GM12878 (cell line): ENCODE measurements around the gene XPNPEP2. TPM values are rescaled to one million over a fixed set of nuclear protein-coding genes. Genes with fewer than 3 reads are reported as not detected.

Experiments used
- ATAC-seq: fragments of 200-7000 bp; cut with Tn5 transposase; 3 replicates; pipeline ENCODE4 v1.9.1; 2020; ENCODE audit warnings: mild to moderate bottlenecking, moderate library complexity
- BruUV-seq: library from RNA; stranded (reverse); fragments of 400-500 nt; replicated peaks from 2 replicates; lab custom pipeline; 2021; lab: Mats Ljungman, UMichigan
- CTCF ChIA-PET: fragments of 300-600 bp; sonication (Branson Sonifier 250); formaldehyde crosslinking; extraction: SDS; loops from one replicate; lab custom pipeline; 2021; ENCODE audit warnings: inconsistent platforms; lab: Yijun Ruan, JAX
- POLR2A ChIA-PET: fragments of 350-600 bp; formaldehyde crosslinking; extraction: SDS; loops from one replicate; lab custom pipeline; 2021; ENCODE audit warnings: inconsistent platforms; lab: Charles Lee
- RAD21 ChIA-PET: fragments of 300-600 bp; sonication (Branson Sonifier 250); formaldehyde crosslinking; loops from one replicate; lab custom pipeline; 2023; ENCODE audit warnings: antibody characterized with exemption; ENCODE audit not compliant: unreplicated experiment; lab: Charles Lee
- SMC1A ChIA-PET: fragments of 300-600 bp; sonication (Branson Sonifier 250); formaldehyde crosslinking; loops from one replicate; lab custom pipeline; 2023; ENCODE audit not compliant: unreplicated experiment, uncharacterized antibody; lab: Charles Lee
- DNase-seq: peaks from one replicate; pipeline ENCODE4 v3.0.0-alpha.2; 2011; ENCODE audit warnings: low read depth, low spot score
- FAIRE-seq: peaks from 3 replicates; lab custom pipeline; 2011; peaks lifted over from hg19 to GRCh38; lab: Jason Lieb, UNC
- H2AFZ ChIP-seq: 2 replicates; pipeline ENCODE4 v1.6.0; 2011; ENCODE audit warnings: low read depth, low read length, control low read depth; ENCODE audit not compliant: control insufficient read depth
- H3K27ac ChIP-seq: 2 replicates; pipeline ENCODE4 v1.5.1; 2011; ENCODE audit warnings: control low read depth; ENCODE audit not compliant: control insufficient read depth, insufficient read depth
- H3K27me3 ChIP-seq, 2 experiments: replicated peaks in 1 of 2; 2 replicates each; pipeline versions ENCODE4 v1.6.0 to v1.6.1; 2011; ENCODE audit warnings: low read length in 1 of 2; ENCODE audit not compliant: control insufficient read depth in 2 of 2, insufficient read depth in 2 of 2
- H3K36me3 ChIP-seq, 2 experiments: 2 replicates each; pipeline ENCODE4 v1.5.1; 2011; ENCODE audit warnings: low read length in 1 of 2; ENCODE audit not compliant: control insufficient read depth in 2 of 2, insufficient read depth in 2 of 2
- H3K4me1 ChIP-seq: 2 replicates; pipeline ENCODE4 v1.6.1; 2011; ENCODE audit warnings: mild to moderate bottlenecking, low read length, moderate library complexity, mixed read lengths; ENCODE audit not compliant: control insufficient read depth, insufficient read depth
- H3K4me2 ChIP-seq: 2 replicates; pipeline ENCODE4 v1.6.0; 2011; ENCODE audit warnings: control low read depth; ENCODE audit not compliant: control insufficient read depth, insufficient read depth
- H3K4me3 ChIP-seq: fragments of 200-600 bp; sonication (generic); 2 replicates; pipeline ENCODE4 v1.5.1; 2016
- H3K79me2 ChIP-seq: 2 replicates; pipeline ENCODE4 v1.6.0; 2011; ENCODE audit warnings: low read length; ENCODE audit not compliant: control insufficient read depth, insufficient read depth
- H3K9ac ChIP-seq: 2 replicates; pipeline ENCODE4 v1.8.0; 2011; ENCODE audit warnings: low read length, control low read depth, mixed read lengths; ENCODE audit not compliant: control insufficient read depth, insufficient read depth
- H3K9me3 ChIP-seq: replicated peaks from 3 replicates; pipeline ENCODE4 v1.5.1; 2011; ENCODE audit warnings: mild to moderate bottlenecking, low read length; ENCODE audit not compliant: control insufficient read depth, insufficient read depth
- H4K20me1 ChIP-seq: 2 replicates; pipeline ENCODE4 v1.6.0; 2011; ENCODE audit not compliant: control insufficient read depth, insufficient read depth
- HDGF ChIP-seq: fragments of 450-650 bp; IDR thresholded peaks from 2 replicates; pipeline ENCODE4 v1.6.1; 2016; ENCODE audit warnings: antibody characterized with exemption
- IRF4 ChIP-seq: IDR thresholded peaks from 2 replicates; pipeline ENCODE4 v1.6.1; 2011; ENCODE audit warnings: low read depth, low read length
- KLF5 ChIP-seq: fragments of 450-650 bp; IDR thresholded peaks from 2 replicates; pipeline ENCODE4 v1.6.1; 2014; ENCODE audit warnings: mild to moderate bottlenecking; ENCODE audit not compliant: partially characterized antibody
- NFYB ChIP-seq: IDR thresholded peaks from 2 replicates; pipeline ENCODE4 v1.6.1; 2011; ENCODE audit warnings: low read depth, mild to moderate bottlenecking, low read length, improper control_type of control experiment, moderate library complexity; ENCODE audit not compliant: insufficient read depth
- NR2C1 ChIP-seq: fragments of 450-650 bp; IDR thresholded peaks from 2 replicates; pipeline ENCODE4 v1.6.1; 2017; ENCODE audit warnings: antibody characterized with exemption, mild to moderate bottlenecking, moderate library complexity
- PAX5 ChIP-seq: IDR thresholded peaks from 2 replicates; pipeline ENCODE4 v1.6.1; 2011; ENCODE audit warnings: low read depth, low read length, borderline replicate concordance
- SIN3A ChIP-seq: IDR thresholded peaks from 2 replicates; pipeline ENCODE4 v1.6.1; 2012; ENCODE audit warnings: low read depth, low read length, improper control_type of control experiment
- WGBS: methylation state at CpG from one replicate; pipeline ENCODE4 v1.1.6; 2016; ENCODE audit warnings: low lambda C conversion rate; ENCODE audit not compliant: insufficient replicate concordance, insufficient coverage; ENCODE audit errors: missing lambda C conversion rate; 5-methylcytosine and 5-hydroxymethylcytosine counted together
- in situ Hi-C: fragments of 300-500 bp; cut with MboI; formaldehyde crosslinking; loops from 9 replicates; pipeline ENCODE4 v1.14.3; 2018; ENCODE audit warnings: mixed read lengths
- intact Hi-C: fragments of 100-400 bp; cut with micrococcal nuclease; formaldehyde crosslinking; loops from one replicate; pipeline ENCODE4 v1.14.2; 2022; ENCODE audit not compliant: unreplicated experiment
- polyA plus RNA-seq, 11 experiments: library from polyadenylated mRNA; depleted of rRNA in 4 of 11; unstranded in 6 of 11; stranded (reverse) in 5 of 11; fragments of >200 nt; fragmentation: Nextera tagmentation in 4 of 11; fragmentation: Illumina TruSeq in 1 of 11; extraction: Ambion mirVana in 4 of 11; extraction: Trizol in 1 of 11; gene quantifications; 1 replicate in 1 of 11; 2 replicates in 10 of 11; pipeline versions ENCODE4 v1.2.1 to v1.2.3, GENCODE V29; 2011 to 2016; ENCODE audit warnings: inconsistent platforms in 2 of 11, missing spikeins in 2 of 11, low read depth in 1 of 11
- total RNA-seq, 4 experiments: library from RNA; depleted of rRNA in 3 of 4; stranded (reverse); fragments of >200 nt in 3 of 4; fragmentation: Illumina TruSeq in 1 of 4; extraction: Trizol in 1 of 4; gene quantifications; 2 replicates each; pipeline versions ENCODE4 v1.2.1 to v1.2.3, GENCODE V29; 2013 to 2021
- TF ChIP-seq, protein P1 (sequence below): fragments of 450-650 bp; conservative IDR thresholded peaks from 2 replicates; pipeline ENCODE4 v1.6.1; 2017; ENCODE audit warnings: mild to moderate bottlenecking, moderate library complexity
- TF ChIP-seq, protein P2 (sequence below): fragments of 450-650 bp; formaldehyde crosslinking; IDR thresholded peaks from 2 replicates; pipeline ENCODE4 v1.5.0; 2022; ENCODE audit warnings: mild to moderate bottlenecking, missing genetic modification characterization
- TF ChIP-seq, protein P3 (sequence below): IDR thresholded peaks from 2 replicates; pipeline ENCODE4 v1.6.1; 2012; ENCODE audit warnings: low read depth, low read length, improper control_type of control experiment

Gene XPNPEP2
- total and polyA plus RNA-seq, 10 of the 15 experiments (the other 5 are each of a cell fraction or from before 2014, with no cell fraction given) = 0.04 to 0.37 (median 0.15) TPM

DNA sequence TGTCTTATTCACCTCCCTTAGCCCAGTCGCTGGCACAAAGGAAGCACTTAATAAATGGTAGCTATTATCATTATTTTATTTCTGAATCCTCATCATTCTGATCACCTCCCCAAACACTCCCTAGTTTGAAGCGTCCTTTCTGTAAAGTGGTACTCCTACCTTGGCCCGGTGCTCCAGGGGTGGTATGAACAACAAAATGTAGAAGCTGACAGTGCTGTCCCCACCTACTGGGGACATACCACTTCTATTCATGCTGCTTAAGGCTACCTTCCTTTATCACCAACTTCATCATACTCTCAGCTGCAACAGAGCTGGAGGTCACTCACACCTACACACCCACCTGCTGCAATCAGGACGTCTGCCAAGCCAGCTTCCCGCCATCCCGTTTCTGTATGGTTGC, 43.2 kb upstream of the XPNPEP2 start:
- Histone ChIP-seq H3K79me2 (no peaks in the 10 kb centered on the region), H3K9ac (no peak overlapping the region), H3K27ac (no peak overlapping the region), H3K4me3 (no peak overlapping the region), H3K4me1 (no peaks in the 10 kb centered on the region), H2AFZ (no peak overlapping the region), H3K9me3 (no peaks in the 10 kb centered on the region; the same call in 2 of the 3 replicates)
- ATAC-seq = no peak
- RAD21 ChIA-PET = no interaction called here
- CTCF ChIA-PET = interaction anchor here (1.0 kb wide), 1 partner anchor 142 kb away, joined by 3 read pairs; no protein-coding TSS in a partner anchor
- POLR2A ChIA-PET = no interaction called here
- TF ChIP-seq IRF4 = no peak
- TF ChIP-seq, all 136 proteins: peak for 0
- no peaks in the 10 kb centered on the region for H3K36me3 ChIP-seq
- WGBS = 53% methylated on average over 6 of the region's 6 CpGs
- H3K4me2 ChIP-seq = no peak overlapping the region
- in situ Hi-C loops = no loop called here
- FAIRE-seq (no peak), DNase-seq (no peak)
- BruUV-seq = no TSS peak
- 0 out of 4 replicates have a peak, but pooled peaks cover 0 to 3% of the 10 kb centered on the region in 2 experiments for H3K27me3 ChIP-seq
- SMC1A ChIA-PET = interaction anchor here (0.6 to 1.3 kb wide), 2 partner anchors 18 to 658 kb away, joined by 3 to 4 read pairs; no protein-coding TSS in a partner anchor
- no peaks in the 10 kb centered on the region for H4K20me1 ChIP-seq
- intact Hi-C loops = no loop called here

DNA sequence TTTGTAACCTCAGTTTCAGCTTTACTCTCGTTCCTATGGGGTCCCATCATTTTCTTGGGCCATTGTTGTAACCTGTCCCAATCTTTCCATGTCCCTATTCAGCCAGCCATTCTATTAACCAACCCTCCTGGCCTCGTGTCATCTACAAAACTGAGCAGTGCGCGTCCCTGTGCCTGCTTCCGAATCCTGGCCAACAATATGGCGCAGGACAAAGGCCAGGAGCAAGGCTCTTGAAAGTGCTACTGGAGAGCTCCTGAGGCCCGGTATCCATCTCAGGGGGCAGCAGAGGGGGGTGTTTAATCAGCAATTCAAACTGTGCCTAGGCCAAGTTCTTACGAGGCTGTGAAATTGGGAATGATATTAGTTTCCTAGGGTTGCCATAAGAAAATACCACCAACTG, 42.8 kb upstream of the XPNPEP2 start:
- WGBS = 50% methylated on average over 8 of the region's 8 CpGs
- ChIA-PET POLR2A (no interaction called here), CTCF (interaction anchor here (1.0 kb wide), 1 partner anchor 142 kb away, joined by 3 read pairs; no protein-coding TSS in a partner anchor), SMC1A (interaction anchor here (0.6 to 1.3 kb wide), 2 partner anchors 18 to 658 kb away, joined by 3 to 4 read pairs; no protein-coding TSS in a partner anchor), RAD21 (no interaction called here)
- no peak for ATAC-seq
- DNase-seq = no peak
- no peak overlapping the region for H3K4me2 ChIP-seq
- intact Hi-C loops = no loop called here
- H3K9me3 ChIP-seq = no peaks in the 10 kb centered on the region; the same call in 2 of the 3 replicates
- H3K4me3 ChIP-seq = no peak overlapping the region
- FAIRE-seq = no peak
- H3K27me3 ChIP-seq = 0 out of 4 replicates have a peak, but pooled peaks cover 0 to 3% of the 10 kb centered on the region in 2 experiments
- no TSS peak for BruUV-seq
- no peaks in the 10 kb centered on the region for H3K79me2 ChIP-seq
- no peaks in the 10 kb centered on the region for H3K36me3 ChIP-seq
- H4K20me1 ChIP-seq = no peaks in the 10 kb centered on the region
- H3K4me1 ChIP-seq = no peaks in the 10 kb centered on the region
- no peak overlapping the region for H2AFZ ChIP-seq
- in situ Hi-C loops = no loop called here
- H3K27ac ChIP-seq = no peak overlapping the region
- no peak overlapping the region for H3K9ac ChIP-seq
- TF ChIP-seq, protein P1, sequence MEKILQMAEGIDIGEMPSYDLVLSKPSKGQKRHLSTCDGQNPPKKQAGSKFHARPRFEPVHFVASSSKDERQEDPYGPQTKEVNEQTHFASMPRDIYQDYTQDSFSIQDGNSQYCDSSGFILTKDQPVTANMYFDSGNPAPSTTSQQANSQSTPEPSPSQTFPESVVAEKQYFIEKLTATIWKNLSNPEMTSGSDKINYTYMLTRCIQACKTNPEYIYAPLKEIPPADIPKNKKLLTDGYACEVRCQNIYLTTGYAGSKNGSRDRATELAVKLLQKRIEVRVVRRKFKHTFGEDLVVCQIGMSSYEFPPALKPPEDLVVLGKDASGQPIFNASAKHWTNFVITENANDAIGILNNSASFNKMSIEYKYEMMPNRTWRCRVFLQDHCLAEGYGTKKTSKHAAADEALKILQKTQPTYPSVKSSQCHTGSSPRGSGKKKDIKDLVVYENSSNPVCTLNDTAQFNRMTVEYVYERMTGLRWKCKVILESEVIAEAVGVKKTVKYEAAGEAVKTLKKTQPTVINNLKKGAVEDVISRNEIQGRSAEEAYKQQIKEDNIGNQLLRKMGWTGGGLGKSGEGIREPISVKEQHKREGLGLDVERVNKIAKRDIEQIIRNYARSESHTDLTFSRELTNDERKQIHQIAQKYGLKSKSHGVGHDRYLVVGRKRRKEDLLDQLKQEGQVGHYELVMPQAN = no peak
- TF ChIP-seq NR2C1 (no peak), SIN3A (no peak), PAX5 (no peak), NFYB (no peak), KLF5 (no peak), HDGF (no peak)
- TF ChIP-seq, protein P2, sequence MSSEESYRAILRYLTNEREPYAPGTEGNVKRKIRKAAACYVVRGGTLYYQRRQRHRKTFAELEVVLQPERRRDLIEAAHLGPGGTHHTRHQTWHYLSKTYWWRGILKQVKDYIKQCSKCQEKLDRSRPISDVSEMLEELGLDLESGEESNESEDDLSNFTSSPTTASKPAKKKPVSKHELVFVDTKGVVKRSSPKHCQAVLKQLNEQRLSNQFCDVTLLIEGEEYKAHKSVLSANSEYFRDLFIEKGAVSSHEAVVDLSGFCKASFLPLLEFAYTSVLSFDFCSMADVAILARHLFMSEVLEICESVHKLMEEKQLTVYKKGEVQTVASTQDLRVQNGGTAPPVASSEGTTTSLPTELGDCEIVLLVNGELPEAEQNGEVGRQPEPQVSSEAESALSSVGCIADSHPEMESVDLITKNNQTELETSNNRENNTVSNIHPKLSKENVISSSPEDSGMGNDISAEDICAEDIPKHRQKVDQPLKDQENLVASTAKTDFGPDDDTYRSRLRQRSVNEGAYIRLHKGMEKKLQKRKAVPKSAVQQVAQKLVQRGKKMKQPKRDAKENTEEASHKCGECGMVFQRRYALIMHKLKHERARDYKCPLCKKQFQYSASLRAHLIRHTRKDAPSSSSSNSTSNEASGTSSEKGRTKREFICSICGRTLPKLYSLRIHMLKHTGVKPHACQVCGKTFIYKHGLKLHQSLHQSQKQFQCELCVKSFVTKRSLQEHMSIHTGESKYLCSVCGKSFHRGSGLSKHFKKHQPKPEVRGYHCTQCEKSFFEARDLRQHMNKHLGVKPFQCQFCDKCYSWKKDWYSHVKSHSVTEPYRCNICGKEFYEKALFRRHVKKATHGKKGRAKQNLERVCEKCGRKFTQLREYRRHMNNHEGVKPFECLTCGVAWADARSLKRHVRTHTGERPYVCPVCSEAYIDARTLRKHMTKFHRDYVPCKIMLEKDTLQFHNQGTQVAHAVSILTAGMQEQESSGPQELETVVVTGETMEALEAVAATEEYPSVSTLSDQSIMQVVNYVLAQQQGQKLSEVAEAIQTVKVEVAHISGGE (CRISPR knock-in tag) = no peak
- TF ChIP-seq, protein P3, sequence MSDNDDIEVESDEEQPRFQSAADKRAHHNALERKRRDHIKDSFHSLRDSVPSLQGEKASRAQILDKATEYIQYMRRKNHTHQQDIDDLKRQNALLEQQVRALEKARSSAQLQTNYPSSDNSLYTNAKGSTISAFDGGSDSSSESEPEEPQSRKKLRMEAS = no peak
